ENCODE results near the gene CCDC154.
"Not testable (repeated sequence)": the region's sequence is repeated elsewhere in the genome, so short reads cannot be mapped to it uniquely, and the experiment has no call there.

The CCDC154 gene

DNA sequence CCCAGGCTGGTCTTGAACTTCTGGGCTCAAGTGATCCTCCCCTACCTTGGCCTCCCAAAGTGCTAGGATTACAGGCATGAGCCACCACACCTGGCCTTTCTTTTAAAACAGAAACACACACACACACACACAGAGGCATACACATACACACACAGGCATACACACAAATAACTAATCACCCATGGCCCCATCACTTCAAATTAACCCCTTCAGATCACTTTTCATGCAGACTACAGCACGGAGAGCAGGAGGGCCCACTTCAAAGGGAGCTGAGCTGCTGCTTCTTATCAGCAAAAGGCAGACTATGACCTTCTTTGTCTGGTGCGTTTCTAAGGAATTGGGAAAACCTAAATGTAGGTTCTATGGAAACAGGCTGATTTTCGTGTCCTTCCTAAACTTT is 28.6 kb upstream of the CCDC154 start:
- DNase-seq (ENCODE audit: low spot score) = no peak

DNA sequence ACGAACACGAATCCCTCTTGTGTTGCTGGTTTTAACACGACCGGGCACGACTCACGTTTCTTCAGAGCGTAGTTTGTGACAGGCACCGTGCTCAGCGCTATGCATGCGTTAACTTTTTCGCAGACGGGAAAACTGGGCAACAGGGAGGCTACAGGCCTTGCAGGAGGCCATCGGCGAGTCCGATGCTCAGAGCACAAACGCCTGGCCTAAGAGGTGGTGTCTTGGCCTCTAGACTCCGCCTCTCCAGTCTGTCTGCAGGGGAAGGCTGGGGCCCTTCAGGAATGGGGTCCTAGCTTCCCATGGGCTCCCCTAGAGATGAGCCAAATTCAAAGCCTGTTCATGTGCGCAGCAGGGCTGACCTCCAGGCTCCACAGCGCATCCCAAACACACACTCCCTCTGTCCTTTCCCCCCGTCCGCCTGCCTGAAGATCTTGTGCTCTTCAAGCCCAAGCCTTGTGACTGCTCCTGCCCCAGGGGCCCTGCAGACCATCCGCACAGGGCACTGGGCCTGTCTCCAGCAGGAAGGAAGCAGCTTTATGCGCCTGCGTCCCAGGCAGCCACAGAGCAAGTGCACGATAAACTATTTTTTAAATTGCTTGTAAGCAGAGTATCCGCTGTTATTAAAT is 27.3 kb upstream of the CCDC154 start:
- DNase-seq (ENCODE audit: low spot score) = no peak

DNA sequence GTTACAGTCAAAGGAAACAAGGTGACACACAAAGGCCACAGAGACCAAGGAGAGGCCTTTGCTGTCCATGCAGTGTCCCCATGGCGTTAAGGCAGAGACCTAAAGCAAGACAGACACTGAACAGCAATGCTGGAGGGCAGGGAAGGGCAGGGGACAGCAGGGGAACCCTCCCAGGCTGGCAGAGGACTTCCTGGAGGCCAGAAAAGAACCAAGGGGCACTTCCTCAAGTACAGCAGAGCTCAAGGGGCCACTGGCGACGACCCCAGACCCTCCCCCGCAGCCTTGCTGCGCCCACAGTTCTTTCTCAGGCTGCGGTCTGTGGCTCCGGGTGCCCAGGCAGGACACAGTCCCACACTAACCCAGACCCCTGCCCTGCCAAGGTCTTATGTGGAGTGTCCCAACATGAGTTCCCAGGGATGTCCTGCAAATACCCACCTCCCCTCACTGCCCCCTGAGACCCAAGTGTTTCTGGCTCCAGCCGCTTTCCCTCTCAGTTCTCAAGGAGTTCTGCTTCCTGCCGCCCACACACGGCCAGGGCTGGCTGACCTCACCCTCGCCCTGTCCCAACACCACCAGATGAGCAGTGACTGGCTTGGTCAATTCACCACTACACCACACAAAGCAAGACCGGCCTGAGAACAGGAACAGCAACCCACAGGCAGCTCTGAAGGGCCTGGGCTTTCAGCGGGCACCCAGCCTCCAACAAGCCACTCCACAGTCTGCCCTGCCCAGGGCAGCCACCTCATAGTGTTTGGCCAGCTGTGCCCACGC is 26.3 kb upstream of the CCDC154 start:
- DNase-seq (ENCODE audit: low spot score) = no peak

DNA sequence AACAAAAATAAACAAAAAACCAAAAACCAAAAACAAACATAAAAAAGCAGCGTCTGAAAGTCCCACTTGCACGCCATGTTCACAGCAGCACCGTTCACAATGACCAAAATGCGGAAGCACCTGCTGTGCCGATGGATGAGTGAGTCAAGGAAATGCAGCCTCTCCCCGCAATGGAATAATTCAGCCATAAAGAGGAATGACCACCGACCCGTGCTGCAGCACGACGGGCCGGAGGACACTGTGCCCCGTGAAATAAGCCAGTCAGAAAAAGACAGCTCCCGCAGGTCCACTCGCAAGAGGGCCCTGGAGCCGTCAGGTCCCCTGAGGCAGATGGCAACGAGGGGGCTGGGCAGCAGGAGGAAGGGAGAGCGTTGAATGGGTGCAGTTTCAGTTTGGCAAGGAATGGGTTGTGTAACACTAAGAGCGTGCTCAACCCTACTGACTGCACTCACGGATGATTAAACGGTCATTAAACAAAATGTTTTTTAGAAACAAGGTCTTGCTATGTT is 25.4 kb upstream of the CCDC154 start:
- DNase-seq (ENCODE audit: low spot score) = no peak

DNA sequence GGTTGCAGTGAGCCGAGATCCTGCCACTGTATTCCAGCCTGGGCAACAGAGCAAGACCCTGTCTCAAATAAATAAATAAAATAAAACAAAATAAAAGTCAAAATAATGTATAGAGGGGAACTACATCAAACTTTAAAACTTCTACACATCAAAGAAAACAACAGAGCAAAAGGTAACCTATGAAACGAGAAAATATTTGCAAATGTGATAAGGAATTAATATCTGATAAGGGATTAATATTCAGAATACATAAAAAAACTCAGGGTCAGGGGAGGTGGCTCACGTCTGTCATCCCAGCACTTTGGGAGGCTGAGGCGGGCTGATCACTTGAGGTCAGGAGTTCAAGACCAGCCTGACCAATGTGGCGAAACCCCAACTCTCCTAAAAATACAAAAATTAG is 24.8 kb upstream of the CCDC154 start:
- not testable (repeated sequence) for DNase-seq (ENCODE audit: low spot score)

DNA sequence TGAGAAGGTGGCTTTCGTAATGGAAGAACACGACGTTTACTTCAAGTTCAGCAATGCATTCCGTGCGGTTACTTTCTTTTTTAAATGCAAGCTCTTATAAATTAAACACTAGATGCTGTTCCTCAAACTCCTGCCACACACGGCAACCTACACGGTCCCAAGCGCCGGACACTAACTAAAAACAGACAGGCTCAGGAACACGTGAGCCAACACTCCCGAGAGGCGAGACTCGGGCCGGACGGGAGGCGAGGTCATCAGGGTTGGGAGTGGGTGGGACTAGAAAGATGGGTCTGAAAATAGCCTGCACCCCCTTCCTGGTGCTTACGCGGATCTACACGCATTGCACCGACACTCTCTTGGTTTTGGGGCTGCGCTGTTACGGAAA is 24.1 kb upstream of the CCDC154 start:
- no peak for DNase-seq (ENCODE audit: low spot score)

DNA sequence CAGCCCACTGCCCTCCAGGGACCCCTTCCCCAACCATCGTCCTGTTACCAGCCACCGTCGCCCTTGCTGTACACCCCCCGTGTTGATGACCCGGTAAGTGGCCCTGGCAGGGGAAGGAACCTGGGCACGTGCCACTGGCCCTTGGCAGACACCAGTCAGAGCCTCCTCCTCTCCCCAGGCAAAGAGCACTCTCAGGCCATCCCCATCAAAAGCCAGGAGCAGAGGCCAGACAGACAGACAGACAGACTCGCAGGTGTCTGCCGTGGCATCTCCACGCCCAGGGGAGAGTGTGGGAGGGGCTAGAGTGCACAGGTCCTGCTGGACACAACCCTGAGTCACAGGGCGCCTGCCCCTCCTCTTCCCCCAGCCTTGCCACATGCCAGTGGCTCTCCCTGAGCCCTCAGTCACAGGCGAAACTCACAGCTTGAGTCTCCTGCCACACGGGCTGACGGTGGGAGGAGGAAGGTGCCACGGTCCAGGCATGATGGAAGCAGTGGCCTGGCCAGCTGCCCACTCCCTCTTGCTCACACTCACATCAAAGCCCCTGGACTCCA is 22.7 kb upstream of the CCDC154 start:
- DNase-seq (ENCODE audit: low spot score) = no peak

DNA sequence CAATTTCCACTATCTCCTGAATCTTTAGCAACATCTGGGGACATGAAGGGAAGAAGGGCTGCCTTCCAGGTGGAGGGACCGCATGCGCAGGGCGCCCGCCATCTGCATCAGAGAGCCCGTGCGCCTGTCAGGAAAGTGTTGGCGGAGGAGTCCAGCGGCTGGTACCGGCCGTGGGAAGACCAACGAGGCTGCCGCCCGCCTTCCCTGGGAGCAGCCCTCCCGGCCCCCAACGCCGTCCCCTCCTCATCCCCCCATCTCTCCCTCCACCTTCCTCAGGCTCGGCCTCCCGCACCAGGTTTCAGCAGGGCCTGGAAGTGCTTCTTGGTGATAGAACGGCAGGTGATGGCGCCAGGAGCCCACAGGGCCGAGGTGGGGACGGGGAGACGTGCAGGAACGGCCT is 21.7 kb upstream of the CCDC154 start:
- DNase-seq (ENCODE audit: low spot score) = no peak

DNA sequence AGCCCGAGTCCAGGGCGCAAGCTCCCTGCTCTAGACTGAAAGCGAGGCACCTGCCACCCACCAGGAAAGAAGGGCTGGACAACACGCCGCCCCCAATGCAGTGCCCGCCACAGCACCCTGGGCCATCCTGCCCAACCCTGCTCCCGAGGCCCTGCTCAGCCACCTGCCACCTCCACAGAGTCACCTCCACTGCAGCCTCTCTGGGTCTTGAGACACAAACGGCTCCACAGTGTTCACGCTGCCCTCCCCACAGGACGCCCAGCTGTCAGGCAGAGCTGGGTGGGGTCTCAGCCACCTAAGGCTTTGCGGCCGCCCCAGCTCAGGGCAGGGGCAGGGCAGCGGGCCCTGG is 21.2 kb upstream of the CCDC154 start:
- no peak for DNase-seq (ENCODE audit: low spot score)

DNA sequence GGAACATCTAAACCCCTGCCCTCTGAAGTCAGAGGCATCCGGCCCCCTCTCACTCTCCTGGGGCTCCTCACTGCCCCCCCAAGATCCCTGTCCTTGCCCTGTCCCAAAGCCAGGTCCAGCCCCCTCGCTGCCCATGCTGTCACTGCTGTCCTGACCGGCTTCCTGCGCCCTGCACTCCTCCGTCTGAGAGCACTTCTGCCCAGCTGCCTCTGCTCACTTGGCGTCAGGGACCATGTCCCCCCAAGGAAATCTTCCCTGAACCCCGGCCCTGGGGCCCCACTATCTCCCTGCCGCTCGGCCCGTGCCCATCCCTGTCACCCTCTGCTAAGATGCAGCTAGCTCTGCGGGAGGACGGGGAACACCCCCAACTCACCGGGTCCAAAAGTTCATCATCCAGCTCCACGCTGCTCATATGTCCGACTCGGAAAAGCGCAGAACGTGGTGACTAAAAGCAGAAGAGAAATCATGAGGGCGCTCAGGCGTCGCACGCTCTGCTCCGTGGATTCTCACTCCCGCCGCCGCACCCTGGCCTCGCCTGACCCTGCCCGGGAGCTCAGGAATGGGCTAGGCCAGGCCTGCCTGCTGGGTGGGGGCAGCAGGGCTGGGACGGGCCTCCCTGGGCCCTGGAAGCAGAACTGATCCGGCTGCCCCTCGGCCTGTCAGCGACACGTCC is 20.7 kb upstream of the CCDC154 start:
- no peak for DNase-seq (ENCODE audit: low spot score)

DNA sequence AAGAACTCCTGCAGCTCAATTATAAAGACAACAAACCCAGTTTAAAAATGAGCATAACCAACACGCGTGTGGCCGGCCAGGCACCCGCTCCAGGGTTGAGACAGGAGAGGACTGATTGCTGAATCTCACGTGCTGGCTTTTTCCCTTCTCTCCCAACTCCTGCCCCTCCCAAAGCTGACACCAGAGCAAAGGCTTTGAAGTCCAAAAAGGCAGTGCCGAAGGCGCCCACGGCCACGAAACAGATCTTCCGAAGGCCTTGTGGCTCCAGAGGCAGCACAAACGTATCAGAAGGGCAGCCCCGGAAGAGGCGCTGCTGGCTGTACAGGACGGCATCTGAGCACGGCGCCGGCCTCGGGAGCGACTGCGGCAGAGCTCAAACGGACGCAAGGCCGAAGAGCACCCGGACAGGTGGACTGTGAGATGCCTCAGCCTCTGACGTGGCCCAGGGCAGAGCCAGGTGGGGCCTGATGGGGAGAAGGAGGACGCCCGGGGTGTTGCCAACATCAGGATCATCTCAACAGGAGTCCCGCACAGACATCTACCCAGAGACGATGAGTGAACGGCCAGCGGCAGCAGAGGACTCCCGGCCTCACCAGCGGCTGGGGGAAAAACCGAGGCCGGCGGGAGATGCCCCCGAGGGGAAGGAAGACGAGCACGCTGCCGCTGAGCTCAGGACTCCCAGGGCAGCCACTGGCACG is 20.0 kb upstream of the CCDC154 start:
- no peak for DNase-seq (ENCODE audit: low spot score)

DNA sequence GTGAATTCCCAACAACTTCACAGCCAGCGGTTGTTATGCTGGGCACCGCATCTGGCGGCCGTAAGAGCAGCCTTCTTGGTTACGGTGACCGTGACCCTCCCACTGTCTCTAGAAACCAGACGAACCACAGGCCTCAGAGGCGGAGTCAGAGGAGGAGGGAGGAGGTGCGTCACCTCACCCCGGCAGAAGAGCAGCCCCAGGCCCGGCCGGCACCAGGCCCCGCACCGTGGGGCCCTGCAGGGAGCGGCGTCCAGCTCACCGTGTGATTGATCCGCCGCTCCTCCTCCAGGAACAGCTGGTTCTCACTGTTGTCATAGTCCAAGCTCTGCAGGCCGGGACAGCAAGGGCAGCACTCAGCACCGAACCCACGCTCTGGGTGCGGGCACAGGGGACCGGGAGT is 16.8 kb upstream of the CCDC154 start:
- no peak for DNase-seq (ENCODE audit: low spot score)

DNA sequence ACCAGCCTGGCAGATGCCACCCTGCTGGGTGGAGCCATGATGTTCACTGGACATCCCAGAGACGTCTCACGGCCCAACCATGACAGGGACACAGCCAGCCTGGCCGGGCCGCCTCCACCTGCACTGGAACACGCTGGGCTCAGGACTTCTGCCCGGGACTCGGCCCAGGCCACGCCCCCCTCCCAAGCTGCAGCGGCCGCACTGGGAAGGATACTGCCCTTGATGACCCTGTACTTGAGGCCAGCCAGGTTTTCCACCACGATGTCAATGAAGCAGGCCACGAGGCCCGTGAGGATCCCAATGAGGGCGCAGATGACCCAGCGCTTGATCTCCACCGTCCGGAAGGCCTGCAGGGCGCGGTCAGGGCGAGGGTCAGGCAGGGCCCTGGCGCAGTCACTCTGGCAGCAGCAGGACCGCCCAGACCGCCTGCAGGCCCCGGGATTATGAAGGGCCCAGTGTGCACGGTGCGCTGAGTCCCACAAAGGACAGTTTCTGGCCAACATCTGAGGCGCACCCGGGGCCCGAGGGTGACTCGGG is 16.3 kb upstream of the CCDC154 start:
- DNase-seq (ENCODE audit: low spot score) = no peak

DNA sequence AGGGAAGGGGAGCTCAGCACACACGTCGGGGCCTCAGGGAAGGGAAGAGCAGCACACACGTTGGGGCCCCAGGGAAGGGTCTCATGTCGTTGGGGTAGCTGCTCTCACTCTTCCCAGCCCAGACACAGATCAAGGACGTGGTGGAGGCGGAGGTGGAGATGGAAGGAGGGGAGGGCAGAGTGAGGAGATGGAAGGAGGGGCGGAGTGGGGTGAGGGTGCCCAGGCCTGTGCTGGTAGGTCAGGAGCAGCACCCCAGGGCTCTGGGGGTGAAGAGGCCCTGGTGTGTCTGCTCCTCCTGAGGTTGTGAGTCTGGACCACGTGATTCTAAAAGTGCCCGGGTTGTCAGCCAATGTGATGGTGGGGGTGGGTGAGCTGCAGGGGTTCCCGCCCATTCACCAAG is 15.6 kb upstream of the CCDC154 start:
- DNase-seq (ENCODE audit: low spot score) = no peak

DNA sequence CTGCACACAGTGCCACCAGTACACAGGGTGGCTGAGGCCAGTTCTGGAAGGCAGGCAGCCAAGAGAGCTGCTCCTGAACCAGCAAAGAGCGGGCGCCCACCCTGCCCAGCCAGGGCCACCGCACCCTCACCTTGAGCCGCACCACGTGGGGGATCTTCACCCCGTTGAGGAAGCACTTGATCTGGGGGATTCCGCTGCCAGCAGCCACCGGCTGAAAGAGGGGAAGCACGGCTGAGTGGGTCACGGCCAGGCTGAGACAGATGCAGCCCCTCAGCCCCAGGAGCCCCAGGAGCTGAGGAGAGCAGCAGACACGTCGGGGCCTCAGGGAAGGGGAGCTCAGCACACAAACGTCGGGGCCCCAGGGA is 14.6 kb upstream of the CCDC154 start:
- no peak for DNase-seq (ENCODE audit: low spot score)

DNA sequence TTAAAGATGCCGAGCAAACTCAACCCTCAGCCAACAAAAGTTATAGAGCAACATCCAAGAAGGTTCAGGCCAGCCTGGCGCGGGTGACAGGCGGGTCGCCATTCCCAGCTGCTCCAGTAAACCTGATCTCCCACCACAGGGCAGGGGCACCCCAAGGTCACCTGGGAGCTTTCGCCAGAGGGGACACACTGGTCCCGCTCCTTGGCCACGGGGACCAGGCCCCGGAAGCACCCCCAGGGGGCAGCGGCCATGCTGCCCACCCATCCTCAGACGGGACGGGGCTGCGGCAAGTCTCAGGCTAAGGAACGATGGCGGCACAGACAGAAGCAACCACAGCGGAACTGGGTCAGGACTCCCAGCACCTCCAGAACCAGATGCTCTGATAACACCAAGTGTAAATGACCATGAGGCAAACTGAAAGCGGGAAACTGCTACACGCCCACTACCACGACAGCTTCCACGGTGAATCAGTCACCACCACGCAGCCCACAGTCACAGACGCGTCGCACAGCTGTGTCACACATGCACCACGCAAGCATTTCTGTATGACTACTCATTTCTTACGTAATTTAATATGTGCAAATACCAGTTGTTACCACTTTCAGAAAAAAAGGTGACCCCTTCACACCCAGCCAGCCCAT is 14.1 kb upstream of the CCDC154 start:
- DNase-seq (ENCODE audit: low spot score) = no peak

DNA sequence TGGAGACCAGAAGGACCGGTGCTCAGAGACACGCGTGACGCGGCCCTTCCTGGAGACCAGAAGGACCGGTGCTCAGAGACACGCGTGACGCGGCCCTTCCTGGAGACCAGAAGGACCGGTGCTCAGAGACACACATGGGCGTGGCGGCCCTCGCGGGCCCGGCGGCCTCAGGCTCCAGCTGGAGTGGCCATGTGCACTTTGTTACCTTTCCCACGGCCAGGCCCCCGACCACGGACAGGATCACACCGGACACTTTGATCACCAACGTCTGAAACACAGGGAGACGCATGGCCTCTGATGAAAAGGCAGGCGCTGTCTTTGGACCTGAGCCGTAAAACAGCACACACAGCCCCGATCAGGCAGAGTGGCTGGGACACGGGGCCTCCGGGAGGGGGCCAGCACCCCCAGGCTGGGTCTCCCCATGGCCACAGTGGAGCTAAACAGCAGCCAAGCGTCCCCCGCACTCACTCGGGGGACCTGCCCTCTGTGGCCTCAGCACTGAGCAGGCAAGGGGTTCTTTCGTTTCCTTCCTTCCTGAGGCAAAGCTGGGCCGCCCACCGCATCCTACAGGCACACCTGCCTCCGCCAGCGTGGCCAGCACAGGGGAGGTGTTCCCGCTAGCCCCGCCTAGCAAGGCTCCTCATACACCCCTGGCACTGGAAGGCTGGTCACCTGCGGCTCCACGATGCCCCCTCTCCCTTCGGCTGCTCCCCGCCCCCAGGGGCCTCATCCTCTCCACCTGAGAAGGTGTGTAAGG is 13.3 kb upstream of the CCDC154 start:
- no peak for DNase-seq (ENCODE audit: low spot score)

DNA sequence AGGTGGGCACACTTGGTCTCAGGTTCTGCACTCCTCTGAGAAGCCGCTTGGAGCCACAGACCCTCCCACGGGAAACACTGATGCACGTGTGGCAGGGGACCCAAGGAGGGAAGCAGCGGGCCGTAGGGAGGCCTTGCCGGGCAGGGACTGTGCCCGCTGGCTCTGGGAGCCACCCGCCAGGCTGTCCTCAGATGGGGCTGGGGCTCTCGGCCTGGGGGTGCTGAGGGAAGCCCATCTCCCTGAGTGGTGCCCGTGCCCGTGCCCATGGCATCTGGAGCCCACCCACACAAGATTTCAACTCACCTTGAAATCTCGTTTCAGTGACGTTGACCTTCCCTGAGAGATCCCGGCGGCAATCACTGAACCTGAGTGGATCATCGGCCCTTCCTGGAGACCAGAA is 12.6 kb upstream of the CCDC154 start:
- no peak for DNase-seq (ENCODE audit: low spot score)

DNA sequence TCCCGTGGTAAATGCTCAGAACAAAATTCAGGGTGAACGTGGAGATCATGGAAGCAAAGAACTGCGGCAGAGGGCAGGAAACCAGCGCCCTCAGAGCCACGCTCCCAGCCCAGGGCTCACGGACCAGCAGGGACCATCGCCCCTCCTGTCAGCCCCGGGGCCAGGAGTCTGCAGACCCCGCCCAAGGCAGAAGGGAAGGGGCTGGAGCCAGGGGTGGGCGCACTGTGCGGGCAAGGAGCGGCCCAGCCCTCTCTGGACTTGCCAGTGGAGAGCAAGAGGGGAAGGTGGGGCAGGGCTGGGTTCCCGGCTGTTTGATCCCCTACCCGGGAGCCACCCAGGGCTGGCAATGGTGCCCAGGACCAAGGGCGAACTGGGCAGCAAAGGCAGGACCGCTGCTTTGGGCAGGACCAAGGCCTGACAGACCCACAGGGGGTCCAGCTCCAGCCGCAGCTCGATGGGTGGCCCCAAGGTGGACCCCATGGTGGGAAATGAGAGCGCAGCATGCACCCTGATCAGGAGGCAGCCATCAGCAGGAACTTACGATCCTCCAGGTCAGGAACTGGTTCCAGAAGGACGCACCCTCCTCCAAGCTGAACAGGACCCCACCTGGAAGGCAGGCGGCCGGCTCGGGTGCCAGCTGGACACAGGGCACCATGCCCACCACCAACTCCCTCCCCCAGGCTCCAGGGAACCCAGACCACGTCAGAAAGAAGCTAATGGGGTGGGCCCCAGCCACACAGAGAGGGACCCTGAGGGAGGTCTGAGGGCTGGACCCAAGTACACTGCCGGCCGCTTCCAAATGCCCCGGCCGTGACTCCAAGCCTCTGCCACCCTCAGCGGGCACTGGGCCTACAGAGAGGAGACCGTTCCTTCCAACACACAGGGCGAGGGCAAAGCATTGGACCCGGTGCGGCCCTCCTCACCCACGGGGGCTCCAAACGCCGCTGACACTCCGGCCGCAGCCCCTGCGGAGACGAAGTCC is 11.1 kb upstream of the CCDC154 start:
- DNase-seq (ENCODE audit: low spot score) = no peak

DNA sequence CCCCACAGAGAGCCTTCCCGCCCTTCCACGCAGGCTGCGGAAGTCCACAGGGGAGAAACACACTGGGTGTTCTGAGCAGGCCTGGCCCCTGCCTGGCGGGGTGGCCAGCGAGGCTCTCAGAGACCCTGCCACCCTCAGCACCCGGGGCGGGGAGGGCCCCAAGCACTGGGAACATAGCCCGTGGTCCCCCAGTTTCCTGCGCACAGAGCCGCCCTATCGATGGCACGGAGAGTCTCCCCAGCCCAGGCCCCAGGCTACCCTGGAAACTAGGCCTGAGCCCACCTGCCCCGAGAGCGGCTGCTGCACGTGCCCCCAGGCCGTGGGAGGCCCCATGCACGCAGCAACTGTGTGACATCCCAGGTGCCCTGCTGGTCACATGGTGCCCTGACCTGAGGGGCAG is 10.2 kb upstream of the CCDC154 start:
- DNase-seq (ENCODE audit: low spot score) = no peak

Data from left forelimb (tissue), 1 donor.